HepG2 (cell line): ENCODE results near the gene CEP131. TPM values are rescaled to one million over a fixed set of nuclear protein-coding genes. Genes with fewer than 3 reads are reported as not detected.

Experiments used
- ARNT2 ChIP-seq: sonication (generic); formaldehyde crosslinking; IDR thresholded peaks from 2 replicates; pipeline ENCODE4 v1.8.0; 2022; ENCODE audit warnings: mild to moderate bottlenecking, low read depth, missing genetic modification reagents, moderate library complexity
- ATF6 ChIP-seq: sonication (generic); formaldehyde crosslinking; conservative IDR thresholded peaks from 2 replicates; pipeline ENCODE4 v1.4.0; 2020; ENCODE audit warnings: missing genetic modification reagents
- LCORL ChIP-seq, 2 experiments: fragments of 450-650 bp in 1 of 2; sonication (generic) in 1 of 2; formaldehyde crosslinking in 1 of 2; IDR thresholded peaks; 2 replicates each; pipeline versions ENCODE4 v1.5.0 to v1.6.1; 2017 to 2020; ENCODE audit warnings: antibody characterized with exemption in 1 of 2, missing genetic modification reagents in 1 of 2
- SAP130 ChIP-seq: IDR thresholded peaks from 2 replicates; pipeline ENCODE4 v1.6.1; 2016; ENCODE audit warnings: low read depth
- SSRP1 ChIP-seq: IDR thresholded peaks from 2 replicates; pipeline ENCODE4 v1.6.1; 2016; ENCODE audit warnings: control low read depth
- YY1 ChIP-seq: IDR thresholded peaks from 2 replicates; pipeline ENCODE4 v1.6.1; 2011; ENCODE audit warnings: low read length, low read depth, moderate library complexity, mild to moderate bottlenecking; ENCODE audit not compliant: insufficient read depth, insufficient replicate concordance
- ZBTB40 ChIP-seq, 2 experiments: fragments of 450-650 bp in 1 of 2; sonication (generic) in 1 of 2; formaldehyde crosslinking in 1 of 2; IDR thresholded peaks; 2 replicates each; pipeline versions ENCODE4 v1.6.1 to v1.8.0; 2016 to 2022; ENCODE audit warnings: antibody characterized with exemption in 1 of 2, mild to moderate bottlenecking in 1 of 2, missing genetic modification reagents in 1 of 2
- ZMYM4 ChIP-seq: sonication (generic); formaldehyde crosslinking; IDR thresholded peaks from 2 replicates; pipeline ENCODE4 v1.8.1; 2023; ENCODE audit warnings: mild to moderate bottlenecking, missing genetic modification reagents
- ZNF576 ChIP-seq: sonication (generic); formaldehyde crosslinking; IDR thresholded peaks from 2 replicates; pipeline ENCODE4 v1.4.0; 2020; ENCODE audit warnings: mild to moderate bottlenecking, missing genetic modification reagents
- ZNF790 ChIP-seq: sonication (generic); formaldehyde crosslinking; IDR thresholded peaks from 2 replicates; pipeline ENCODE4 v1.8.0; 2022; ENCODE audit warnings: missing genetic modification reagents, mild to moderate bottlenecking, borderline replicate concordance
- ZNF841 ChIP-seq: sonication (generic); formaldehyde crosslinking; IDR thresholded peaks from 2 replicates; pipeline ENCODE4 v1.8.1; 2023; ENCODE audit warnings: missing genetic modification reagents, borderline replicate concordance
- ZNF891 ChIP-seq: sonication (generic); formaldehyde crosslinking; IDR thresholded peaks from 2 replicates; pipeline ENCODE4 v1.5.0; 2020; ENCODE audit warnings: mild to moderate bottlenecking, missing genetic modification reagents
- polyA plus RNA-seq, 8 experiments: library from polyadenylated mRNA; depleted of rRNA in 3 of 8; stranded (reverse) in 7 of 8; unstranded in 1 of 8; fragments of >200 nt; fragmentation: Illumina TruSeq in 4 of 8; extraction: Trizol in 4 of 8; gene quantifications; 2 replicates each; pipeline versions ENCODE4 v1.2.1 to v1.2.3, GENCODE V29; 2011 to 2016; ENCODE audit warnings: low read depth in 4 of 8, missing spikeins in 1 of 8, mixed read lengths in 1 of 8; ENCODE audit not compliant: insufficient read depth in 1 of 8
- total RNA-seq, 5 experiments: library from RNA; depleted of rRNA; stranded (reverse); fragments of >200 nt; fragmentation: Illumina TruSeq; extraction: Trizol; gene quantifications; 2 replicates each; pipeline ENCODE4 v1.2.3, GENCODE V29; 2016; ENCODE audit warnings: low read depth in 1 of 5
- TF ChIP-seq, protein P1 (sequence below): sonication (generic); formaldehyde crosslinking; IDR thresholded peaks from 2 replicates; pipeline ENCODE4 v1.5.1; 2020; ENCODE audit warnings: mild to moderate bottlenecking, missing genetic modification reagents, moderate library complexity

Gene CEP131
- total and polyA plus RNA-seq, 2 of the 13 experiments (the other 11 are each of a cell fraction or from before 2014, with no cell fraction given), result 5.0 to 16.8 TPM

GRCh38 chr17:81143200-81143527 is 79.6 kb downstream of the CEP131 start (continued):
- no peak for TF ChIP-seq SSRP1 (CRISPR knock-in tag)
- TF ChIP-seq ZNF576 (CRISPR knock-in tag), result no peak
- 0 out of 2 replicates have a peak, but pooled peaks have one; percentile 18 for TF ChIP-seq ZMYM4 (CRISPR knock-in tag)
- TF ChIP-seq ZNF891, result no peak
- TF ChIP-seq ATF6, result no peak
- TF ChIP-seq ZBTB40 (IDR thresholded peaks at IDR 0.05), result no peak
- TF ChIP-seq ZBTB40 (CRISPR knock-in tag; IDR thresholded peaks at IDR 0.05), result 0 out of 2 replicates have a peak, but pooled peaks have one; percentile 34
- TF ChIP-seq, protein P1, sequence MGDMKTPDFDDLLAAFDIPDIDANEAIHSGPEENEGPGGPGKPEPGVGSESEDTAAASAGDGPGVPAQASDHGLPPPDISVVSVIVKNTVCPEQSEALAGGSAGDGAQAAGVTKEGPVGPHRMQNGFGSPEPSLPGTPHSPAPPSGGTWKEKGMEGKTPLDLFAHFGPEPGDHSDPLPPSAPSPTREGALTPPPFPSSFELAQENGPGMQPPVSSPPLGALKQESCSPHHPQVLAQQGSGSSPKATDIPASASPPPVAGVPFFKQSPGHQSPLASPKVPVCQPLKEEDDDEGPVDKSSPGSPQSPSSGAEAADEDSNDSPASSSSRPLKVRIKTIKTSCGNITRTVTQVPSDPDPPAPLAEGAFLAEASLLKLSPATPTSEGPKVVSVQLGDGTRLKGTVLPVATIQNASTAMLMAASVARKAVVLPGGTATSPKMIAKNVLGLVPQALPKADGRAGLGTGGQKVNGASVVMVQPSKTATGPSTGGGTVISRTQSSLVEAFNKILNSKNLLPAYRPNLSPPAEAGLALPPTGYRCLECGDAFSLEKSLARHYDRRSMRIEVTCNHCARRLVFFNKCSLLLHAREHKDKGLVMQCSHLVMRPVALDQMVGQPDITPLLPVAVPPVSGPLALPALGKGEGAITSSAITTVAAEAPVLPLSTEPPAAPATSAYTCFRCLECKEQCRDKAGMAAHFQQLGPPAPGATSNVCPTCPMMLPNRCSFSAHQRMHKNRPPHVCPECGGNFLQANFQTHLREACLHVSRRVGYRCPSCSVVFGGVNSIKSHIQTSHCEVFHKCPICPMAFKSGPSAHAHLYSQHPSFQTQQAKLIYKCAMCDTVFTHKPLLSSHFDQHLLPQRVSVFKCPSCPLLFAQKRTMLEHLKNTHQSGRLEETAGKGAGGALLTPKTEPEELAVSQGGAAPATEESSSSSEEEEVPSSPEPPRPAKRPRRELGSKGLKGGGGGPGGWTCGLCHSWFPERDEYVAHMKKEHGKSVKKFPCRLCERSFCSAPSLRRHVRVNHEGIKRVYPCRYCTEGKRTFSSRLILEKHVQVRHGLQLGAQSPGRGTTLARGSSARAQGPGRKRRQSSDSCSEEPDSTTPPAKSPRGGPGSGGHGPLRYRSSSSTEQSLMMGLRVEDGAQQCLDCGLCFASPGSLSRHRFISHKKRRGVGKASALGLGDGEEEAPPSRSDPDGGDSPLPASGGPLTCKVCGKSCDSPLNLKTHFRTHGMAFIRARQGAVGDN (CRISPR knock-in tag), result peak; percentile 59; the same call in 1 of the 2 replicates
- no peak for TF ChIP-seq SAP130
- 0 out of 2 replicates have a peak, but pooled peaks have one; percentile 49 for TF ChIP-seq ARNT2 (CRISPR knock-in tag)
- no peak for TF ChIP-seq ZNF841 (CRISPR knock-in tag)
- TF ChIP-seq YY1, result no peak
- TF ChIP-seq LCORL (IDR thresholded peaks at IDR 0.05), result no peak
- 0 out of 2 replicates have a peak, but pooled peaks have one; percentile 3 for TF ChIP-seq LCORL (CRISPR knock-in tag; IDR thresholded peaks at IDR 0.05)
- no peak for TF ChIP-seq ZNF790
